Measurements from ENCODE around the gene ABCA13. TPM values are rescaled to one million over a fixed set of nuclear protein-coding genes. Genes with fewer than 3 reads are reported as not detected.

Gene ABCA13
- polyA plus RNA-seq, 3 donors, result 0.53 to 0.86 (median 0.69) TPM

DNA sequence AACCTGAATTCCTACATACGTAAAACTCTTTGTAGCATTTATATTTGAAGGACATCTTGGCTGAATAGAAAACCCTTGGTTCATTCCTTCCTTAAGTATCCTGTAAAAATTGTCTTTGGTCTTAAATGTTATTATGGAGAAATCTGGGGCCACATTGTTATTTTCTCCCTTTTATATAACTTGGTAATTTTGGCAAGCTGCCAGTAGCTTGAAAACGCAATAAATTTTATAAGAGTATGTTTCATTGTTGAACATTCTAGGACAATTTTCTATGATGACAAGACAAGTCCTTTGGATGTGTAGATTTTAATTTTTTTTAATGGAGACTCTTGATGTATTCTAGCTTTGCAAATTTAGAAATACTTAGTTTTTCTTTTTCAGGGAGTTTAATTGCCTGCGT lies 191.9 kb downstream of the ABCA13 start:
- DNase-seq (ENCODE audit: low read depth in 3 of 3, low spot score in 2 of 3), result no peak

DNA sequence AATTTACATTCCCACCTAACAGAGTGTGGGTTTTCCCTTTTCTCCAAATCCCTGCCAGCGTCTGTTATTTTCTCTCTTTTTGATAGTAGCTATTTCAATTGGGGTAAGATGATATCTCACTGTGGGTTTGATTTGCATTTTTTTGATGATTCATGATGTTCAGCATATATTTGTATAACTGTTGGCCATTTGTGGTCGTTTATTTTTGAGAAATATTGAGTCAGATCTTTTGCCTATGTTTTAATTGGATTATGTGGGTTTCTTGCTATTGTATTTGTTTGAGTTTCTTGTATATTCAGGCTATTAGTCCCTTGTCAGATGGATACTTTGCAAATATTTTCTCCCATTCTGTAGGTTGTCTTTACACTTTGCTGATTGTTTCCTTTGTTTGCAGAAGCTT lies 193.8 kb downstream of the ABCA13 start:
- no peak for DNase-seq (ENCODE audit: low read depth in 3 of 3, low spot score in 2 of 3)

DNA sequence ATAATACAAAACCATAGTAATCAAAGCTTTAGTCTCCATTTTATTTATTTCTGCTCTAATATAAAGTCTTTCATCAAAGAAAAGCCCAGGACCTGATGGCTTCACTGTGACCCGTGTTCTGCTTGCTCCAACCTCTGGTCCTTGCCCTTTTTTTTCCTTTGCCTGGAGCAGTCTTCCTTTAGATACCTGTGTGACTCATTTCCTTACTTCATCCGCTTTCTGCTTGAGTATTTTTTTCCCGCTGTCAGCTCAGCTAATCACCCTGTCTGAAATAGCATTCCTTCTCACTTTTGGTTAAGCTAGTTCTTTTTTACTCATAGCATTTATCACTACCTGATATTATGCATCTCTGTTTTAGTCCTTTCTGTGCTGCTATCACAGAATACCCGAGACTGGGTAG lies 194.8 kb downstream of the ABCA13 start:
- DNase-seq (ENCODE audit: low read depth in 3 of 3, low spot score in 2 of 3), result no peak

DNA sequence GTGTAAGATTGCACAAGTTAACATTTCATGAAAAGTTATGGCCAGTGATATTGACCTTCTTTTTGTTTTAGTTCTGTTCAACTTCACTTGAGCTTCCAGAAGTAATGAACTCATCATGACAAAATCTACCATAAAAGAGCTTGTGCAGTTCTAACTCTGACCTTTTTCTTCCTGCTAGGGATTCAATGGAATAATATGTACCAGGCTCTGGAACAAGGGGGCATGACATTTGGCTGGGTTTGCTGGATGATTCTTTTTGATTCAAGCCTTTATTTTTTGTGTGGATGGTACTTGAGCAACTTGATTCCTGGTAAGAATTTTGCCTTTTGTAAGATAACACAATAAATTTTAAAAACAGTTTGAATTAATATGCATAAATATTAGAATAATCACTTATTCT lies 205.0 kb downstream of the ABCA13 start:
- no peak for DNase-seq (ENCODE audit: low read depth in 3 of 3, low spot score in 2 of 3)

DNA sequence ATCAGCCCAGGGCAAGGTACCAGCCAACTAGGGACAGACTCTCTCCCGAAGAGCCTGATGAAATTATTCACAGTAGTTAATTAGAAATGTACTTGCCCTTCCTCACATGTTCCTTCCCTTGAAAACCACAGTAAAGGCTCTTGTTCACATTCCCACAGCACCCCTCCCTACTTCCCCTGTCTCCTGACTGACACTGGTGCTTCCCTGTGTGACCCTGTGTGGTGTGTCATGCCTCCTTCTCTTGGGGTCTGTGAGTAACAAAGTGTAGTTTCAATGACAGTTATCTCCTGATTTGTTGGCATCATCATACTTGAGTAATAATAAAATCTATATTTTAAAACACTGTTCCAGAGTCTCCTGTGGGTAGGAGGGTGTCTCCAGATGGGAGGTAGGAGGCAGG lies 209.7 kb downstream of the ABCA13 start:
- no peak for DNase-seq (ENCODE audit: low read depth in 3 of 3, low spot score in 2 of 3)

DNA sequence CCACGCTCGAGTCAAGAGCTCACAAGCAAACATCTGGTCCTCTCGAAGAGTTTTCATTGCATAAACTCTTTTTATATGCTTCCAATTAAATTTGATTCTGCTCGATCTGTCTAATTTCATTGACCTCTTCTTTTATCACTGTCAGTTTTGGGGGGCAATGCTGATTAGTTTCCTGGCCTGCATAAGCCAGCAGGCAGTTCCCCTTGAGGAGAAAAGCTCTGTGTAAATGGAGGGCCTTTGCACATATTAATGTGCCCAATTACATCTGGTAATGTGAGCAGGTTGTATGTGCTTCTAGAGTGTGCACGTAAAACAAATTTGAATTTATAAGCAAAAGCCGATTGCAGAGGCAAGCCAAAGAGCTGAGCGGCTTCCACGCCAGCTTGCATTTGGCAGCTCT lies 210.3 kb downstream of the ABCA13 start:
- no peak for DNase-seq (ENCODE audit: low read depth in 3 of 3, low spot score in 2 of 3)

DNA sequence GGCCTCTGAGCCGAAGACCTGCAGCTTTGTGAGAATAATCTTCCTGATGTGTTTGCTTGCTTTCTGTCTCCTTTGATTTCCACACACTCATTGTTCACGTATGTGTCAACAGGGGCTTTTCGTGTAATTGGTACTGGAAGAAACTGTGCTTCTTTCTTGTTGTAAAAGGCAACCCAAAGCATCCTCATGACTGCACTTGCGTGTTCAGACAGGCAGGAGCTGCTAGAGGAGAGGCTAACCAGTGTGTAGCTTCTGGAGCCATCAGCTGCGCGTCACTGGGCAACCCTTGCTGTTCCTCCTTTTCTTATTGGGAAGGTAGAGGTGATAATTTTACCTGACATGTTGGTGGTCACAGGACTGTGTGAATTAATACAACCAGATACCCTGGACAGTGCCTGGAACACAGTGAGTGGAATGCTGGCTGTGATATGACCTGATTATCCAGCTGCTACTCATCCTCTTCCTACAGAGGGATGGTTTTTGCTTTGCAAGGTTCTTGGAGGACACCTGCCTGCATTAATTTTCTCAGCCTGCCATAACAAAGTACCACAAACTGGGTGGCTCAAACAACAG lies 213.0 kb downstream of the ABCA13 start:
- DNase-seq (ENCODE audit: low read depth in 3 of 3, low spot score in 2 of 3), result no peak

DNA sequence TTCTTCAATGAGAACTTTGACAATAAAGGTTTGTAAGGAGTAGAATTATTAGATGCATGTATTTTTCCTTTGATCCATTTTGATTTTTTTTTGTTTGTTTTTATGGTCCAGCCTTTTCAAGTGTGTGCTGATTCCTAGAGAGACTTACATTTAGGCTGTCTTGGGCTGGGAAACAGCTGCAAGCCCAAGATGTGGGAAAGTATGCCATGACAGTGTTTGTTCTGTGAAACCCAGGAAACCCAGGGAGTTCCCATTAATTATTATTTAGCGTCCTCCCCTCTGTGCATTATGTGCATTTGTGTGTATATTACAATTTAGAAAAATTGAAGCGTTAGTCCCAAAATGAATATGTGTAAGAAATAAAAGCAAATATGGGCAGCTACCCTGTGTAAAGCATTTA lies 216.7 kb downstream of the ABCA13 start:
- DNase-seq (ENCODE audit: low read depth in 3 of 3, low spot score in 2 of 3), result no peak

DNA sequence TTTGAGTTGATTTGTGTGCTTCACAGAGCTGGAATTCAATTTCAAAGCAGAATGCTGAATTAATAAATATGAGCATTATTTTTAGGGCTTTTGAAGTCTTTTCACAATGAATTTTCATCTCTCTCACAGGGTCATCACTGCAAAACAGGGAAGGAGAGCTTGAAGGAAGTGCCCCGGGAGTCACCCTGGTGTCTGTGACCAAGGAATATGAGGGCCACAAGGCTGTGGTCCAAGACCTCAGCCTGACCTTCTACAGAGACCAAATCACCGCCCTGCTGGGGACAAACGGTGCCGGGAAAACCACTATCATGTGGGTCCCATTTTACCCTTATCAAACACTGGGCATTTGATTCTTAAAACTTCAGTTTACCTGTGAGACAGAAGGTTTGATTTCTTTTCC lies 217.7 kb downstream of the ABCA13 start:
- no peak for DNase-seq (ENCODE audit: low read depth in 3 of 3, low spot score in 2 of 3)

DNA sequence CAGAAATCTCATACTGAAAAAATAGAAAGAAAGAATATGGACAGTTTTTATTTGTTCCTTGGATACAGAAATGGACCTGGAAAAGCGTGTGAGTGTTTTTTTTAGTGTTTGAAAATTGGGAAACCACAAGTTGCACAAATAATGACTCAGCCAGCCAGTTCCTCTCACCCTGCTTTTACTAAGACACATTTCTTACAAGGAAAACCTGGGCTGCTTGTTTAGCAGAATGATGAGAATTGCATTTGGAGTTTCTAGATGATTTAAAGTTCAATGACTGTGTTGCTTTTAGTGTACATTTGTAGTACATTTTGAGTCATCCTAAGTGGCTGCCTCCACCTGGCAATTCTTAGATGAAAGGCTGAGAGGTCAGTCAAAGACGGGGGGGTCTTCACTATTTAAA lies 218.7 kb downstream of the ABCA13 start:
- no peak for DNase-seq (ENCODE audit: low read depth in 3 of 3, low spot score in 2 of 3)

DNA sequence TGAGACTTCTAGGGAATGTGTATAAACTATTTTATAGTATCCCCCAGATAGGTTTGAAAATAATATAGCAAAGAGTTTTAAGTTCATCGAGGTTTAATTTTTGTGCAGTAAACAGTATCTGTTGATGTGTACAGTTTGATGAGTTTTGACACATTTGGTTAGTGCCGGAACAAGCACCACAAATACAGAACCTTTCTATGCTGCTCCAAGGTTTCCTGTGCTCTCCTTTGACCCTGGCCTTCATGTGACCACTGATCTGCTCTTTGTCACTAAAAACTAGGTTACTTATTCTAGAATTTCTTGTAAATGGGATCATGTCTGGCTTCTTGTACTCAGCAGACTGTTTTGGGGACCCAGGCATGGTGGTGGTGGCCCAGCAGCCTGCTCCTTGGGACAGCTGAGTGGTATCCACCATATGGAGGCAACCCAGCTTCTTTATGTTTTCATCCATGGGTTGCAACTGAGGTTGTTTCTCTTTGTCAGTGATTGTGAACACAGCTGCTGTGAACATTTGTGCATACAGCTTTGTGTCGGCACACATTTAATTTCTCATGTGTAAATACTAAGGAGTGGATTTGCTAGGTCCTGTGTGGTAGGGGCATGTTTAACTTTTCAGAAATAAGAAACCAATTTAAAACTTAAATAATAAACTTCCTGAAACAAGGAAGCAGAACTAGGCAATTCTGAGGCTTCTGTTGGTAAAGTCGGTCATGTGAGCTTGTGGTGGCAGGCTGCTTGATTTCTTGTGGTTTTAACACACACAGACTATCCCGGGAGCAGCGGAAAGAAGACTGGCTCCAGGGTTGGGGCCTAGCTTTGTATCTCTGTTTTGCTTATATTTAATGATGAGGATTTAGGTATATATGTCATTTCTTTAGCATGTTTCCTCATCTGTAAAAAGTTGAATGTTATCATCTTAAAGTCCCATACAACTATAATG lies 219.4 kb downstream of the ABCA13 start:
- DNase-seq (ENCODE audit: low read depth in 3 of 3, low spot score in 2 of 3), result no peak

DNA sequence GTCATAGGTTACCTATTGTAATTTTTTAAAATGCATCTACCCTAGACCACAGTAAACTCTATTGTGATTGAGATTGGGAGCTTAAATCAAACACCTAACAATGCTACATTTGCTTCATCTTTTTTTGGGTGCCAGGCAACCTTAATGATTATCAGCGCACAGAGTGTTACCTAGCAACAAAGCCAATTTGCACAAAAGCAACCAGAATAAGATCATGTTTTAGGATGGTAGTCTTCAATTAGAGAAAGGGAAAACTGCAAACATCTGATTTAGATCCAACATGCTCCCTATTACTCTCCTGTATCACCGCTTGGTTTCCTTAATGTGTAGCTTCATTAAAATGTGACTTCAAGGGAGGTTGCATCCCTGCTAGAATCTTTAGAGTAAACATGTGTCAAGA lies 226.9 kb downstream of the ABCA13 start:
- DNase-seq (ENCODE audit: low read depth in 3 of 3, low spot score in 2 of 3), result no peak

DNA sequence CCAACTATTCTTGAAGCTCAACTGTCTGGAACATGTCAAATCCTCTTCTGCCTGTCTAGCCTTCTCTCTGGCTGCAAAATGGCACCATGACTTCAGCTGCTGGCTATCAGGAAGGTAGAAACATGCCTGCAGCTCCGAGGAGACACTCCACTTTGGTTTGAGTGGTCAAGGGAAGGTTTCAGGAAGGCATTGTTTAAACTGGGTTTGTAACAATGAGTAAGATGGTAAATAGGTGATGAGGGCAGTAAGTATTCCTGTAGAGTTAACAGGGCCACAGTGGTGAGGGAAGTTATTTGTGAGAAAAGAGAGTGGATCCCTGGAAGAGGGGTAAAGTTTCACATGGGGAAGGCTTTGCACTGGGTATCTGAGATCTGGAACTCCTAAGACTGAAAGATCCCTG lies 231.5 kb downstream of the ABCA13 start:
- DNase-seq (ENCODE audit: low read depth in 3 of 3, low spot score in 2 of 3), result no peak

DNA sequence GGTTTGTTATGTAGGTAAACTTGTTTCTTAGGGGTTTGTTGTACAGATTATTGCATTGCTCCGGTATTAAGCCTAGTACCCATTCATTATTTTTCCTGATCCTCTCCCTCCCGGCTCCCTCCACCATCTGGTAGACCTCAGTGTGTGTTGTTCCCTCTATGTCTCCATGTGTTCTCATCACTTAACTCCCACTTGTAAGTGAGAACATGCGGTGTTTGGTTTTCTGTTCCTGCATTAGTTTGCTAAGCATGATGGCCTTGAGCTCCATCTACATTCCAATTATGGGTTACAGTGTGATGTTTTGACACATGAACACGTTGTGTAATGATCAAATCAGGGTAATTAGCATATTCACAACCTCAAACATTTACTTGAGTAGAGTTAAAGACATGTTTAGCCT lies 237.5 kb downstream of the ABCA13 start:
- no peak for DNase-seq (ENCODE audit: low read depth in 3 of 3, low spot score in 2 of 3)

DNA sequence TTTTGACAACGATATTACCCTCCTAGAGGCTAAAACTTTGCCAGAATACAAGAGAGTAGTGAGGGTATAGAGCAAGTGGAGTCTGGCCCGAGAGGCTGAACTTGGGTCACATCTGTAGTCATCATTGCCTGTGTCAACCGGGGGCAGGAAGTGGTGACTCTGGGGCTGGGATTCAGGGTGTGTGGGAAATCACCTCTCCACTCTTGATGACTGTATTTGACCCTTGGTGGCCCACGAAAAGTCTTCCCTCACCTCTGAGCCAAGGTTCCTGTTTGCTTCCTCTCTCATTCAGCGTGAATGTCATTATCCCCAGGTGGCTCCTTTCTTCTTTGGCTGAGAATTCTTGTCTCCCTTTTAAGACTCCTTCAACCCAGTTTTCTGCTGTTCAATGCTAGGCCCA lies 240.4 kb downstream of the ABCA13 start:
- no peak for DNase-seq (ENCODE audit: low read depth in 3 of 3, low spot score in 2 of 3)

DNA sequence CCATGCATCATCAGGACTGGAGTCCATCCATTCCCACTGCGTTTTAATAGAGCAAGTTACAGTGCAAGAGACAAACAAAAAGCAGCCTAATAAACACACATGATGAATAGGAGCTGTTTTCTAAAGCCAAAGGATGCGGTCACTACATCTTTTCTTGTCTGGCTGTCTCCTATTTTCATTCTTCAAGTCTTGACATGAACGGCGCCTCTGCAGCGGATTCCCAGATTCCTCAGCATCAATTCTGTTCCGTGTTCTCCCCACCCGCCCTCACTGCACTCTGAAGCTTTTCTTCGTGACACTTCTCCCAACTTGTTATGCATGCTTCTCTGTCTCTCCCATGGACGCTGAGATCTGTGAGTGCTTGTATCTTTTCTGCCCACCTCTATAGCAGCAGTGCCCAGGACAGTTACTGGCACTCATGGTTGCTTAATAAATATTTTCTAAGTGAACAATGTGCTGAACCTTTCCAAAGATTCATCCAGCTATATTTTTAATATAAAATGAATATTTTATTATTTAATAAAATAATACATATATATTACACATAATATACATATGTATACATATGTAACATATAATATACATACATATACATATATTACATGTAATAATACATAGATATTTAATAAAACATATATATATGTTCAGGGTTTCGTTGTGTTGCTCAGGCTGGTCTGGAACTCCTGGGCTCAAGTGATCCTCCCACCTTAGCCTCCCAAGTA lies 242.9 kb downstream of the ABCA13 start:
- DNase-seq (ENCODE audit: low read depth in 3 of 3, low spot score in 2 of 3), result no peak

DNA sequence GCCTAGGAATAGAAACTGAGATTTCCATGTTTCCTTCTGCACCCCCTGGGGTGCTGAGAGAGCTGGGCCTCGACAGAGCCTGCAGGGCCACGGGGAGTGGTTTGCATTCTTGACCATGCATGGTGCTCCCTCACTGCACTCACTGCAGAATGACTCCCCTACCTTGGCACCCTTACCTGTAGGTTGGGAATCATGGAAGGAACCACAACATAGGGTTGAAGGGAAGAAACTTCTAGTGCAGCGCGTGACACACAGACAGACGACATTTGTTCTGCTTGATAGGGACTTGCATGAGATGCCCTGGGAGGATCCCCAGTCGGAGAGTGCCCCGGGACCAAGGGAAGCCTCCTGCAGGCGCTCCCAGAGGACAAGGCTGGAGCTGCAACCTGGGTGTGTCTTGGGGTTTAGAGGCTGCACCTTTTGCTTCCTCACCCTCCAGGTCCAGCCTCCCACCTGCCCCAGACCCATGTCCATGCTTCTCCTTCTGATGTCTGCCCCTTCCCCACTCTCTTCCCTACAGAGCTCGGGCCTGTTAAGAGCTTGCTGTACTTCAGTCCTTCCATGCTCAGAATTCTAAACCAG lies 245.2 kb downstream of the ABCA13 start:
- no peak for DNase-seq (ENCODE audit: low read depth in 3 of 3, low spot score in 2 of 3)

DNA sequence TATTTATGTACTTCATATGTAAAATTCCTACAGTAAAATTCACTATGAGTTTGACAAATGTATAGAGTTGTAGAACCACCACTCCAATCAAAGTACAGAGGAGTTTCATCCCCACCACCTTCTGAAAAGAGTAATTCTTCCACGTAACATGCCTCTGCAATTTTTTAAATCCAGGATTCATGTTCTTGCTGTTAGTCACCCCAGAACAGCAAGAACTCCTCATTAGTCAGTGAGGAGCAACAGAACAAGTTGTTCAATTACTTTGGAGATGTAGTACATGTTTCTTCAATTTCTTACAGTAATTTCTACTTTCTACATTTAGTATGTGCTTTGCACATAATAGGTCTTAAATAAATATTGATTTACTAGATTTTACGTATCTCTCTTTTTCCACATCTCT lies 248.1 kb downstream of the ABCA13 start:
- no peak for DNase-seq (ENCODE audit: low read depth in 3 of 3, low spot score in 2 of 3)

DNA sequence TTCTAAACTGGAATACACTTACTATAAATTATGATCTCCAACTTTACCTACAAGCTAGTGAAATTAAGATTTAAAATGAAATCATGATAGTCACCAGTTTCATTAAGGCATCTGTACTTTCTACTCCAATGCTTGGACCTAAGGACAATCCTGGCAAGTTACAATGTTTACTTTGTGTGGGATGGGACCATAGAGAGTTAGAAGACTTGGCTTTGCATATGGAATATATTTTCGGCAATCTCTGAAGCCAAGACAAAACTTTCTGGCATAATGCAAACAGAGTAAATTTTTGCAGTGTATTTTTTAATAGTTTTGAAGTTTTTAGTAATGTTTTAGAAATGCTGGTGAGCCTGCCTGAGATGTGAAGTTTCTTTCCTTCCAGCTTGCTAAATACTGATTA lies 248.9 kb downstream of the ABCA13 start:
- DNase-seq (ENCODE audit: low read depth in 3 of 3, low spot score in 2 of 3), result no peak

DNA sequence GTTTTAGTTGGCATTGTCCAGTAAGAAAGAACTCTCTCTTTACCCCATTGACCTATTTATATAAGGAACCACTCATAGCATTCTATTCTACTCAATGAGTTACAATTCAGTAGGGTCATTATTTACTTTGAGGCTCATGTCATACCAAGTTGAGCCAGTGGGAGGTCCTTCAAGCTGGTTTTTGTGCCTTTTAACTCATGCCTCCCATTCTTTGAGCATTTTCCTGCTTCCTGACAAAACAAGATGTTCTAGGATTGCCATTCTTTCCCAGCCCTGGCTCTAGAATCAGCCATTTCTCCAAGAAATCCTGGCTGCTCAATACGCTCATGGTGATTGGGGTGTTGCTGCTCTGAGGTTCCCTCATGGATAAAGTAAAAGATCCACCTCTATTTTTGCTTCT lies 250.1 kb downstream of the ABCA13 start:
- no peak for DNase-seq (ENCODE audit: low read depth in 3 of 3, low spot score in 2 of 3)

DNA sequence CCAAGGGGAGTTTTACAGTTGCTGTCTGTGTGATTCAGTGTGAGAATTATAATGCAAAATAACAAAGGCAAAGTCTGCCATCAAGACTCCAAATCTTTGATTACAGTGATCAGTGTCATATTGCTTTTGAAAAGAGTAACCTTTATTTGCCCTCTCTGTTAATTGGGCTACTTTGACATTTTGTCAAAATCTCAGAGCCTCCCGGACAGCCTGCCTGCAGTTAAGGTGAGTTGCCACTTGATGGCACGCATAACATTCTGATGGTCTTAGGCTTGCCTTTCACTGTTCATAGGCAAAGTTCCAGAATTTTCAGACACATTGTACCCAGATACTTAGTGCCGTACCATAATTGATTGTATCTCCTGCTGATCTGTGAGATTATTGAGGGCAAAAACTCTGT lies 253.5 kb downstream of the ABCA13 start:
- no peak for DNase-seq (ENCODE audit: low read depth in 3 of 3, low spot score in 2 of 3)

Data from right renal cortex interstitium (tissue), 3 donors.